GM12864 (cell line): Measurements from ENCODE around the gene USP47.

Experiments
- DNase-seq: peaks from one replicate; pipeline ENCODE4 v3.0.0-alpha.2; 2011; ENCODE audit warnings: low read depth
- H3K4me3 ChIP-seq: 2 replicates; pipeline ENCODE4 v1.5.1; 2011; ENCODE audit warnings: mild to moderate bottlenecking, low read depth, low read length, control low read depth
- CTCF ChIP-seq: IDR thresholded peaks from 2 replicates; pipeline ENCODE4 v1.5.1; 2011; ENCODE audit warnings: low read depth, mild to moderate bottlenecking, moderate library complexity, low read length, control low read depth, inconsistent platforms; ENCODE audit errors: missing control alignments

Gene USP47

GRCh38 chr11:11946878-11947277 lies 105.1 kb downstream of the USP47 start:
- no peak for TF ChIP-seq CTCF
- no peak for DNase-seq
- H3K4me3 ChIP-seq, result no peak overlapping the region

DNA sequence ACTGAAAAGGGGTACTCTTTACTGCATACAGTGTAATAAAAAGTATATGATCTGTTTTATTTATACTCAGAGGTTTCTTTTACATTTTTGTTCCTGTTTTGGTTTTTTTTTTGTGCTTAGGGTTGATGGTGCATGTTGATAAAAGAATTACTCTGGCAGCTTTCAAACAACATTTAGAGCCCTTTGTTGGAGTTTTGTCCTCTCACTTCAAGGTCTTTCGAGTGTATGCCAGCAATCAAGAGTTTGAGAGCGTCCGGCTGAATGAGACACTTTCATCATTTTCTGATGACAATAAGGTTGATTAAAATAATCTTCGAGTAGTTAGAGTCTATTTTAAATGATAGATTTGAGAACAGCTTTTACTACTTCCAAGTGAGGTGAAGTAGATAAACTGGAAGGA lies 106.1 kb downstream of the USP47 start:
- H3K4me3 ChIP-seq, result no peak overlapping the region
- DNase-seq, result no peak
- no peak for TF ChIP-seq CTCF

DNA sequence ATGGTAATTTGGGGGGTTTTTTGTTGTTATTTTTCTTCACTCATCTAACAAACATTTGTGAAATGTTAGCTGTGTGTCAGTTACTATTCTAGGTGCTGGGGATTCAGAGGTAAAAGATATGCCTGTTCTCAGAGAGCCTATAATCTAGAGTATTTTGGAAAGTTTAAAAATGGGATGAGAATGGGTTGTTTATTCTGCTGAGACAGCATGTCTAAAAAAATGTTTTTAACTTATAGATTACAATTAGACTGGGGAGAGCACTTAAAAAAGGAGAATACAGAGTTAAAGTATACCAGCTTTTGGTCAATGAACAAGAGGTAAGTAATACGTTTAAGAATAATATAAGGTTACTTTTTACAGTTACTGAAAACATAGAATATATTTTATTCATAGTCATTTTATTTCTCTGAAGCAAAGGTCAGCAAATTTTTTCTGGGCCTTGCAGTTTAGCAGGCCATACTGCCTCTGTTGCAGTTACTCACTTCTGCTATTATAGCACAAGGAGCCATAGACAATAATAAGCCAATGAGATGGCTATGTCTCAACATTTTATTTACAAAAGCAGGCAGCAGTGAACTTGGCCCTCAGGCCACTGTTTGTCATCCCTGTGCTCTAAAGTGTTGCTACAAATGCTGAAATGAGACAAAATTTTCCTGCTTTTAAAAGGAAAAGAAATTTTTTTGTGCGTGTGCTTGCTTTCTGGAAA lies 106.6 kb downstream of the USP47 start:
- no peak overlapping the region for H3K4me3 ChIP-seq
- TF ChIP-seq CTCF, result no peak
- no peak for DNase-seq

- TF ChIP-seq CTCF, result no peak
- no peak for DNase-seq
- no peak overlapping the region for H3K4me3 ChIP-seq
Observed at GRCh38 chr11:11949482-11949881, 107.7 kb downstream of the USP47 start.

DNA sequence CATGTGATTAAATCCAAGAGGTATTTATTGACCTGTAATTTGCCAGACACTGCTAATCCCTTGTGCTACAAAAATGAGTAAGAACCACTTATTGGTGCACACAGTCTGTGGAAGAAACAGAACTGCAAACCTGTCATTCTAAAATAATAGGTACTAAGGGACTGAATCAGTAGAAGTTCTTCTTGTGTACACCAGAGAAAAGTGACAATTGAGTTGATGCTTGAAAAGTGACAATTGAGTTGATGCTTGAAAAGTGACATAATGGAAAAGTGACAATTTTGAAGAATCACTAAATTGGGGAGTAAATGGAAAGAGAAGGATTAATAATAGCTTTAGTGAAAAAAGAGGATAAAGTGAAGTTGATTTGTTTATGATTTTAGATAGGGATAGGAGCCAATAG lies 110.3 kb downstream of the USP47 start:
- no peak for DNase-seq
- no peak for TF ChIP-seq CTCF
- H3K4me3 ChIP-seq, result no peak overlapping the region

DNA sequence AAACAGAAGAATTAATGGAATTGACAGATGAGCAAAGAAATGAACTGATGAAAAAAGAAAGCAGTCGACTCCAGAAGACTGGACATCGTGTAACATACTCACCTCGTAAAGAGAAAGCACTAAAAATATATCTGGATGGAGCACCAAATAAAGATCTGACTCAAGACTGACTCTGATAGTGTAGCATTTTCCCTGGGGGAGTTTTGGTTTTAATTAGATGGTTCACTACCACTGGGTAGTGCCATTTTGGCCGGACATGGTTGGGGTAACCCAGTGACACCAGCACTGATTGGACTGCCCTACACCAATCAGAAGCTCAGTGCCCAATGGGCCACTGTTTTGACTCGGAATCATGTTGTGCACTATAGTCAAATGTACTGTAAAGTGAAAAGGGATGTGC lies 114.2 kb downstream of the USP47 start:
- DNase-seq, result no peak
- H3K4me3 ChIP-seq, result no peak overlapping the region
- no peak for TF ChIP-seq CTCF
